MG63 (cell line): ENCODE data around the gene C1orf198. TPM values are rescaled to one million over a fixed set of nuclear protein-coding genes. Genes with fewer than 3 reads are reported as not detected.
"Not testable (repeated sequence)": the region's sequence is repeated elsewhere in the genome, so short reads cannot be mapped to it uniquely, and the experiment has no call there.

Experiments used
- DNase-seq: peaks from one replicate; pipeline ENCODE4 v3.0.0-alpha.2; 2020
- H3K27me3 ChIP-seq: fragments of 250-450 bp; sonication (Bioruptor Pico); 2 replicates; pipeline ENCODE4 v1.5.1; 2020; ENCODE audit warnings: mild to moderate bottlenecking, moderate library complexity
- H3K36me3 ChIP-seq: fragments of 250-450 bp; sonication (Bioruptor Pico); 2 replicates; pipeline ENCODE4 v1.5.1; 2020; ENCODE audit warnings: mild to moderate bottlenecking, moderate library complexity
- H3K4me3 ChIP-seq: fragments of 250-450 bp; sonication (Bioruptor Pico); 2 replicates; pipeline ENCODE4 v1.5.1; 2020; ENCODE audit warnings: mild to moderate bottlenecking, moderate library complexity
- H3K9me3 ChIP-seq: fragments of 250-450 bp; sonication (Bioruptor Pico); 2 replicates; pipeline ENCODE4 v1.5.1; 2020; ENCODE audit warnings: mild to moderate bottlenecking, moderate library complexity
- total RNA-seq: library from RNA; depleted of rRNA; stranded (reverse); fragments of >200 nt; shearing (Covaris generic); gene quantifications from 2 replicates; pipeline ENCODE4 v1.2.3, GENCODE V29; 2014; ENCODE audit warnings: low replicate concordance

Gene C1orf198
- total RNA-seq, 1 experiment from 2014 or later, result 47.1 TPM

- DNase-seq, result no peak
- Histone ChIP-seq H3K27me3 (no peaks in the 10 kb centered on the region), H3K36me3 (peaks cover 26% of the 10 kb centered on the region), H3K4me3 (no peak overlapping the region), H3K9me3 (no peaks in the 10 kb centered on the region; the same call in 1 of the 2 replicates)
Measured at GRCh38 chr1:230854423-230854822, 13.9 kb downstream of the C1orf198 start.

- H3K4me3 ChIP-seq, result no peak overlapping the region
- no peaks in the 10 kb centered on the region; the same call in 1 of the 2 replicates for H3K9me3 ChIP-seq
- H3K36me3 ChIP-seq, result peaks cover 26% of the 10 kb centered on the region
- H3K27me3 ChIP-seq, result no peaks in the 10 kb centered on the region
- no peak for DNase-seq
Measured at GRCh38 chr1:230853731-230854130, 14.6 kb downstream of the C1orf198 start.

- Histone ChIP-seq H3K4me3 (no peak overlapping the region), H3K9me3 (no peaks in the 10 kb centered on the region; the same call in 1 of the 2 replicates), H3K27me3 (no peaks in the 10 kb centered on the region), H3K36me3 (peaks cover 26% of the 10 kb centered on the region)
- DNase-seq, result no peak
Measured at GRCh38 chr1:230852959-230853358, 15.4 kb downstream of the C1orf198 start.

- no peak overlapping the region for H3K4me3 ChIP-seq
- DNase-seq, result peak; percentile 26
- H3K9me3 ChIP-seq, result no peaks in the 10 kb centered on the region; the same call in 1 of the 2 replicates
- H3K27me3 ChIP-seq, result no peaks in the 10 kb centered on the region
- peaks cover 26% of the 10 kb centered on the region for H3K36me3 ChIP-seq
Measured at GRCh38 chr1:230851291-230851691, 17.0 kb downstream of the C1orf198 start.

- H3K36me3 ChIP-seq, result peaks cover 23% of the 10 kb centered on the region
- H3K9me3 ChIP-seq, result no peaks in the 10 kb centered on the region; the same call in 1 of the 2 replicates
Measured at GRCh38 chr1:230850547-230850946, 17.8 kb downstream of the C1orf198 start.

GRCh38 chr1:230849451-230850224 is 18.7 kb downstream of the C1orf198 start:
- peak; percentile 92 for DNase-seq
- Histone ChIP-seq H3K27me3 (no peaks in the 10 kb centered on the region), H3K4me3 (no peak overlapping the region), H3K36me3 (peaks cover 21% of the 10 kb centered on the region), H3K9me3 (no peaks in the 10 kb centered on the region; the same call in 1 of the 2 replicates)

More at GRCh38 chr1:230850547-230850946, 17.8 kb downstream of the C1orf198 start:
- H3K27me3 ChIP-seq, result no peaks in the 10 kb centered on the region
- no peak for DNase-seq
- H3K4me3 ChIP-seq, result no peak overlapping the region

DNA sequence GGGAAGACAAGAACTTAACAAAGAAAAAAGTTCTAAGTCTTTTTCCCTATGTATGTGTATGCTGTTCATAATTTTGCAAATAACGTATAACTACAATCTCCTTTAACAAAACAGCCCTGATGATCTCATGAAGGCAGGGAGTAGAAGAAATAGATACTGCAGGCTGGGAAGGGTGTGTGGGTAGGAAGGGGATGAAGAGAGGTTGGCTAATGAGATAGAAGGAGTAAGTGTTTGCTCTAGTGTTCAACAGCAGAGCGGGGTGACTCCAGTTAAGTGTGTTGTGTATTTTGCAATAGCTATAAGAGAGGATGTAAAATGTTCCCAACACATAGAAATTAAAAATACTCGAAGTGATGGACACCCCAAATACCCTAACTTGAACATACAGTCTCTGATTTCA is 20.1 kb downstream of the C1orf198 start:
- H3K27me3 ChIP-seq, result no peaks in the 10 kb centered on the region
- H3K9me3 ChIP-seq, result no peaks in the 10 kb centered on the region; the same call in 1 of the 2 replicates
- DNase-seq, result no peak
- no peak overlapping the region for H3K4me3 ChIP-seq
- H3K36me3 ChIP-seq, result peaks cover 10% of the 10 kb centered on the region

DNA sequence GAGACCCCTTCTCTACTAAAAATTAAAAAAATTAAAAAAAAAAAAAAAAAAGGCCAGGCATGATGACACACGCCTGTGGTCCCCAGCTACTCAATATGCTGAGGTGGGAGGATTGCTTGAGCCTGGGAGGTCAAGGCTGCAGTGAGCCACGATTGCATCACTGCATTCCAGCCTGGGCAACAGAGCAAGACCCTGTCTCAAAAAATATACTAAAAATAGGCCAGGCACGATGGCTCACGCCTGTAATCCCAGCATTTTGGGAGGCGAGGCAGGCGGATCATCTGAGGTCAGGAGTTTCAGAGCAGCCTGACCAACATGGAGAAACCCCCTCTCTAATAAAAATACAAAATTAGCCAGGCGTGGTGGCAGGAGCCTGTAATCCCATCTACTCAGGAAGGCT is 23.1 kb downstream of the C1orf198 start:
- H3K36me3 ChIP-seq, result peaks cover 14% of the 10 kb centered on the region
- not testable (repeated sequence) for DNase-seq, H3K27me3 ChIP-seq, H3K9me3 ChIP-seq, H3K4me3 ChIP-seq

- peaks cover 17% of the 10 kb centered on the region for H3K36me3 ChIP-seq
- DNase-seq, result no peak
Measured at GRCh38 chr1:230844561-230844960, 23.8 kb downstream of the C1orf198 start.

DNA sequence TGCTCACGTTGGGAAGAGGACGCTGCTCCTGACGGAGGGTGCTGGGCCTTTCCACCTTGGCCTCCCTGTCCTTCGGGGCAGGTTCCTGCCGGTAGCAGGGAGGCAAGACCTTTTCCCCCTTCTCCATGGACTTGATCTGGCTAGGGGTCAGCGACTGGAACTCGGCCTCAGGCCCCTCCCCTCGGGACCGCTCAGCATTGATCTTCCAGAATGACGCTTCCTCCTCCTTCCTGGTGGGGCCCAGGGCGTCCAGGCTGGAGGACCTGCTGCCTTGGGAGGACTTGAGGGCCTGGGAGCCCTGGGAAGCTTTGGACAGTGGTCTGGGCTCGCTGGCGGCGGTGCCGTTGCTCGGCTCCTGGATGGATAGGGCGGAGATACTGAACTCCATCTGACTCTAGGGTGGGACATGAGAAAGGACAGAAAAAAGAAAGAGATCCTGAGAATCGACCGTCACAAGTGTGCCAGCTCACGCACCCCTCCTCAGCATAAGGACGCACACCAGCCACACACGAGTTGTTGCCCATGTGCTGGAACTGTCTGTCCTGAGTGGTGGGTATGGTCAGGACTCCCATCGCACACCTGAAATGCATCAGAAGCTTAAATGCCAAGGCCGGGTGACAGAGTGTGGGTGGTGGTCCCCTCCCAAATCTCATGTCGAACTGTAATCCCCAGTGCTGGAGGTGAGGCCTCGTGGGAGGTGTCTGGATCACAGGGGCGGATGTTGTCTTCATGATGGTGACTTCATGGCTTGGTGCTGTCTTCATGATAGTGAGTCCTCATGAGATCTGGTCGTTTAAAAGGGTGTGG is 24.6 kb downstream of the C1orf198 start:
- no peak for DNase-seq
- no peaks in the 10 kb centered on the region for H3K9me3 ChIP-seq
- H3K36me3 ChIP-seq, result peaks cover 20% of the 10 kb centered on the region
- no peak overlapping the region for H3K4me3 ChIP-seq
- no peaks in the 10 kb centered on the region for H3K27me3 ChIP-seq

More at GRCh38 chr1:230844561-230844960, 23.8 kb downstream of the C1orf198 start:
- H3K9me3 ChIP-seq, result no peaks in the 10 kb centered on the region
- no peak overlapping the region for H3K4me3 ChIP-seq
- no peaks in the 10 kb centered on the region for H3K27me3 ChIP-seq

DNA sequence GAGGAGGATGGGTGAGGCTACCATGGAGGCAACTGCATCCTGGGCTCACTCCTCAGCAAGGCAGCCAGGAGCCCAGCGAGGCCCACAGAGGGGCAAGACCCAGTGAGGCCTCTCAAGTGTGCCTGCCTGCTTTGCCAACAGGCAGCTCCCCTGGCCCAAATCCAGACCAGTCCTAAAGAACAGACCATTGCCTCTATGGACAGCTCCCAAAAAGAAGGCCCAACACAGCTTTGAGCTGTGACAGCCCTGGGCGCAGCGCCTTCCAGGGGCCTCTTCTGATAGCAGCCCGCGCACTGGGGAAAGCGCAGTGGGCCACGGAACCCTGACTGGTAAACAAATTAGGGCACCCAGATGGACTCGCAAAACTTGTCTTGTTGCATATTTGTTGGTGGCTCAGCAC is 25.5 kb downstream of the C1orf198 start:
- Histone ChIP-seq H3K9me3 (no peaks in the 10 kb centered on the region), H3K27me3 (no peaks in the 10 kb centered on the region), H3K36me3 (peaks cover 20% of the 10 kb centered on the region), H3K4me3 (no peak overlapping the region)
- DNase-seq, result no peak

DNA sequence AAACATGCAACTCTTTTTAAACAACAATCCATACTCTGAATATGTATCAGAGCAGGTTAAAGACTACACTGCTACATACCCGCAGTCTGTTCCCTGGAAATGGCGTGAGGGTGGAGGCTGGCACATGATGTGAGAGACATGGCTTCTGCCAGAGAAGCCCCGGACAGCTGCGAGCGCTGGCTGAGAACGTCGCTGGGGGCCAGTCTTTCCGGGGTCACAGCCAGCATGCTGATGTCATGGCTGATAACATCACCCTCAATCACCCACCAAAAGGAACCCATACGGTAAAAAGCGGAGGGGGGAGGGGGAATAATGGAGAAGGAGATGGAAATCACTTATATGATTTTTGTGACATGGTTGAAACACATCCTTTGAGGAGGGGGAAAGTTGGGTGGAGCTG is 29.1 kb downstream of the C1orf198 start:
- no peak for DNase-seq
- Histone ChIP-seq H3K36me3 (peaks cover 20% of the 10 kb centered on the region), H3K9me3 (no peaks in the 10 kb centered on the region), H3K27me3 (no peaks in the 10 kb centered on the region), H3K4me3 (no peak overlapping the region)

GRCh38 chr1:230836793-230837192 is 31.5 kb downstream of the C1orf198 start:
- H3K4me3 ChIP-seq, result no peak overlapping the region
- no peaks in the 10 kb centered on the region for H3K9me3 ChIP-seq
- DNase-seq, result no peak
- H3K36me3 ChIP-seq, result peaks cover 9% of the 10 kb centered on the region
- no peaks in the 10 kb centered on the region for H3K27me3 ChIP-seq

- DNase-seq, result no peak
- H3K4me3 ChIP-seq, result no peak overlapping the region
- H3K27me3 ChIP-seq, result no peaks in the 10 kb centered on the region
- peaks cover 7% of the 10 kb centered on the region; the same call in 1 of the 2 replicates for H3K36me3 ChIP-seq
- H3K9me3 ChIP-seq, result no peaks in the 10 kb centered on the region
Measured at GRCh38 chr1:230836347-230836746, 32.0 kb downstream of the C1orf198 start.

DNA sequence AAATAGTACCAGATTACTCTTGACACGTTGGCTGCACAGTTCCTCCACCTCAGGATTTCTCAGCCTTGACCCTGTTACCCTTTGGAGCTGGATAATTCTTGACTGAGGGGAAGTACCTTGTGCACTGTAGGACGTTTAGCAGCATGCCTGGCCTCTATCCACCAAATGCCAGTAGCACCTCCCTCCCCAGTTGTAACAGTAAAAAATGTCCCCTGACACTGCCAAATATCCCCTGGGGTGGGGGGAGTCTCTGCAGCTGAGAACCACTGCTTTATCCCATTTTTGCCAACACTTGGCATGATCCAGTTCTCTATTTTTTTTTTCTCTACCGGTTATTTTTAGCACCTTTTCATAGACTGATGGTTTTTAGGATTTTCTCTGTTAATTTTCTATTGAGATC is 34.0 kb downstream of the C1orf198 start:
- no peak overlapping the region for H3K4me3 ChIP-seq
- H3K27me3 ChIP-seq, result no peaks in the 10 kb centered on the region
- no peaks in the 10 kb centered on the region; the same call in 1 of the 2 replicates for H3K9me3 ChIP-seq
- peaks cover under 1% of the 10 kb centered on the region; the same call in 1 of the 2 replicates for H3K36me3 ChIP-seq
- no peak for DNase-seq

DNA sequence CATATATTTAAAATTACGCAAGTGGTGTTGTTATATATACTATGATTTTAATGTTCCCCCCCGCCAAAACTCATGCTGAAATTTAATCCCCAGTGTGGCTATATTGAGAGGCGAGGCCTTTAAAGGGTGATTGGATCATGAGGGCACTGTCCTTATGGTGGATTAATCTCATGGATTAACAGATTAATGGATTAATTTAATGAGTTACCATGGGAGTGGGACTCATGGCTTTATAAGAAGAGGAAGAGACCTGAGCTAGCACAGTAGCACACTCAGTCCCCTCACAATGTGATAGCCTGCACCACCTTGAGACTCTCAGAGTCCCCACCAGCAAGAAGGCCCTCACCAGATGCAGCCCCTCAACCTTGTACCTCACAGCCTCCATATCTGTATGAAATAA is 34.8 kb downstream of the C1orf198 start:
- Histone ChIP-seq H3K36me3 (no peaks in the 10 kb centered on the region), H3K27me3 (no peaks in the 10 kb centered on the region), H3K4me3 (no peak overlapping the region), H3K9me3 (no peaks in the 10 kb centered on the region; the same call in 1 of the 2 replicates)
- DNase-seq, result no peak

DNA sequence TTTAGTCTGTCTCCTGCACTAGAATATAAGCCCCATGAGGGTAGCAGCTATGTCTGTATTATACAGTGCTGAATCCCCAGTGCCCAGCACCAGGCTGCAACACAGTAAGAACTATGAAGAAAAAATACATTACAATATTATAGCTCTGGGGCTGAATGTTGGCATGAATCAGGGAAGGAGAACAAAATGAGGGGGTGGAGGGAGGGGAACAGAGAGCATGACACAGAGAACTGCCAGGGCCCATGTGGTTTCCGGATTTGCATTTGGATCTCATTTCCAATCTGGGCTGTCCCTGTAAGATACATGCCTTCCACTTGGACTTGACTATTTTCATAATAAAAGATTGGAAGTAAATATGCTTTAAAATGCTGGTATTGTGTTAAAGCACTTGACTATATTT is 35.8 kb downstream of the C1orf198 start:
- no peaks in the 10 kb centered on the region; the same call in 1 of the 2 replicates for H3K9me3 ChIP-seq
- H3K27me3 ChIP-seq, result no peaks in the 10 kb centered on the region
- H3K36me3 ChIP-seq, result no peaks in the 10 kb centered on the region
- peak; percentile 45 for DNase-seq
- no peak overlapping the region for H3K4me3 ChIP-seq
